ENCODE results near the gene MGST3.
"Not testable (repeated sequence)": the region's sequence is repeated elsewhere in the genome, so short reads cannot be mapped to it uniquely, and the experiment has no call there.

MGST3 gene

DNA sequence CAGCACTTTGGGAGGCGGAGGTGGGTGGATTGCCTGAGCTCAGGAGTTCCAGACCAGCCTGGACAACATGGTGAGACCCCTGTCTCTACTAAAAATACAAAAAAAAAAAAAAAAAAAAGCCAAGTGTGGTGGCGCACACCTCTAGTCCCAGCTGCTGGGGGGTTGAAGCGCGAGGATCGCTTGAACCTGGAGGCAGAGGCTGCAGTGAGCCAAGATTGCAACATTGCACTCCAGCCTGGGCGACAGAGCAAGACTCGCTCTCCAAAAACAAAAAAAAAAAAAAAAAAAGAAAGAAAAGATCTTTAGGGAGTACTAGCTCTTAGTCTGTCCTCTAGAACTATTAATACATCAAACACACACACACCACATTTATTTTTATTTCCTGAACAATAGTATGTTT lies 70.9 kb downstream of the MGST3 start:
- DNase-seq, result not testable (repeated sequence)

GRCh38 chr1:165703648-165704047 lies 72.6 kb downstream of the MGST3 start:
- DNase-seq, result no peak
